HCEC 1CT (cell line): ENCODE data around the gene STAG2.

Experiments
- DNase-seq: peaks from one replicate; pipeline ENCODE4 v3.0.0-alpha.2; 2017

STAG2 gene

DNA sequence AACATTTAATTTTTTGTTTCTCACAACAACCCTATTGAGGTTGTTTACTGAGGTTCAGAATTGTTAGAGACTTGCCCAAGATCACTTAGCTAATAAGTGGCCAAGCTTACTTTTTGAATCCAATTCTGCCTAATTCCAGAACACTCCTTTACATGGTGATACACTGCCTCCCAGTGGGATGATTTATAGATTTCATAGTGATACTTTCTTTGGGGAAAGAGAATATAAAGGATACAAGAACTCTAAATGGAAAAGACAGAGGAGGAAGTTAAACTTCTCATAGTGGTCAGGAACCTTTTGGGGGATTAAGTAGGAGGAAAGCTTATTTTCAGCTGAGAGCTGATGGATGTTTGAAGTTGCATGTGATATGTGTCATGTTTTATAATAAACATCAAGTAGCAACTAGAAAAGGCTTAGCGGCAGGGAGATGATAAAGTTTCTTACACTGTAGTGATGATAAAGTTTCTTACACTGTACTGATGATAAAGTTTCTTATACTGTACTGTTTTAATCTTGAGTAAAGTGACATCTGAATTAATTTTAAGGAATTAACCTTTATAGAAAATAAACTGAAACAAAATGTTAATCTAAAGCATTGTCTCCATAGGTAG lies 15.3 kb downstream of the STAG2 start:
- peak; percentile 47 for DNase-seq

DNA sequence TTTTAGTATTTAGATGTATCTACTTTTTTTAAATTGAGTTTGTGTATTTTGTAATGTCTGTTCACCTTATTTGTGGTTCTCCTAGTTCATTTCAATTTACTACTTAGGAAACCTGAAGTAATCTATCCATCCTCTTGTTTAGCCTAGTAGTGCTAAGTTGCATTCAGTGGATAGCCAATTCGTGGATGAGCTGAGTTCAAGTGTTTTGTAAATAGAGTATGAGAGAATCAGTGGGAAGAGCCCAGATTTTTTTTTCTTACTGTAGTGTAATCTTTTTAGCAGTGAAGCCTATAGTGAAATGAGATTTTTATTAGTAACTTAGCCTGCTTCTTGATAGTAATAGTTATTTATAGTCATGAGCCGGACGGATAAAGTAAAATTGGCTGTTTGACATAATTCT lies 21.7 kb downstream of the STAG2 start:
- no peak for DNase-seq

DNA sequence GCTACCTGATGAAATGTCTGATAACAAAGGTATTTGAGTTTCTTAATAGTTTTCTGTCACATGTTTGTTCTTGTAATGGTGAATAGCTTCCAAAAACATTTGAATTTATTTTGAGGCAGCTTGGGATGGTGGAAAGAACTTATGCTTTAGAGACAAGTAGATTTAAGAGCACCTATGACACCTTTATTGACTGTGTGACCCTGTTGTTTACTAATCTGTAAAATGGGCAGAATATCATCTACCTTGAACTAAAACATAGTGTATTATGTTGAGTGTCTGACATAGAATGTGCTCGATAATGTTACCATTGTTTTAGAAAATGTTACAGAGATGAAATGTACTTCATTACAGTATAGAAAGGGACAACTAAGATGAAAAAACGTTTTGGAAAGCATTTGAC lies 24.9 kb downstream of the STAG2 start:
- DNase-seq: no peak

DNA sequence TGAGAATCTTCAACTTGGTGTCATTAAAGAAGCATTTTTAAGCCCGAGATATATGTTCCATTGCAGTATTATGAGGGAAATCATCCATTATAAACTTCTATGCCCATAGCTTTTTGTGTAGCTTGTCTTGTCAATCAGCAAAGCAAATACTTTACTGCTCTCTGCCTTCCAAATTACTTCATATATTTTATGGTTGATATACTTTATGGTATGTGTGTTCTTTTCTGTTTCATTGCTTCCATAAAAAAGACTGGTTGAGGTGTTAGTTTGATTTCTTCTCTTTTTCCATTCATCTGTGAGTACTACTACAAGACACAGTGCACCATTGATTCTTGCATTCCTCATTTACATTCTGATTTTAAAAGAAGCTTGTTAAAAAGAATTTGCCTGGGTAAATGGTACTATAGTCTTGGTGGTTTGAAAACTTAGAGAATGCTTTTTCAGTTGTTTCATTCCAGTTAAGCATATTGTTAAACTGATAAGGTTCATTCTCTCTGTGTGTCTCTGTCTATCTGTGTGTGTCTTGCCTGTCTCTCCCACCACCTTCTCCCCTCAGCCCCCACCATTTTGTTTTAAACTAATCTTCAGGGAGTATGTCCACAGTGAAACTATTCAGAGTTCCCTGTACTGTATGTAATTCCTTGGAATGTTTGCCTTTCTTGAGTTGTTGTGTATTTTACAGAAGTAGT lies 27.1 kb downstream of the STAG2 start:
- DNase-seq: no peak

DNA sequence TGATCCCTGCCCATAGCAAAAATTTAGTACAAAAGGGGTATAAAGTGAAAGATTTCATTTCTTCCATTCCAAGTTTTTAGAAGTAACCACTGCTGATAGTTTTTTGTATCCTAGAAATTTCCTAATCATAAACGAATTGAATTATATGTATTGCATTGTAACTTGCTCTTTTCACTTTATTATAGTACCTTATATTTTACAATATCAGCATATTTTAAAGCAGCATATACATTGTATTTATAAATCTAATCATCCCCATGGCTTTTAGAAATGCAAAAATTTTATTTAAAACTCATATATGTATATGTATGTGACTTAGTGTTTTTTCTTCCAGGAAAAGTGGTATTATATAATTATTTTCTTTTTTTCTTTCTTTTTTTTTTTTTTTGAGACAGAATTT lies 27.7 kb downstream of the STAG2 start:
- no peak for DNase-seq

DNA sequence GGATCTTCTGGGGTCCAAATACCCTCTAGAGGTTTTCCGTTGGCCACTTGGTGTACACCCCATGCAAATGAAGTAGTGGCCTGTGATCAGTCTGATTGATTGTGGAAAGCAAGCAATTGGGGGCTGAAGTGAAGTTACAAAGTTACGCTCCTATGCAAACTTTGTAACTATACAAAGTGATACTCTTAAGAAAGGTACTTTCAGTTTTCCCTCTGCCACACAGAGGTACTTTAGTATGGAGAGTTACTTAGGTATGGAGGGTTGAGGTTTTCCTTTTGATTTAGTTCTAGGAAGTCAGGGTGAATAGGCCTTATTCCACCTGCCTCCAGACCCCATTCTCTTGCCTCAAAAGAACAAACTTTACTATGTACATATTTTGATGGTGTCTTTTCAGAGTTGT lies 28.7 kb downstream of the STAG2 start:
- DNase-seq: no peak

DNA sequence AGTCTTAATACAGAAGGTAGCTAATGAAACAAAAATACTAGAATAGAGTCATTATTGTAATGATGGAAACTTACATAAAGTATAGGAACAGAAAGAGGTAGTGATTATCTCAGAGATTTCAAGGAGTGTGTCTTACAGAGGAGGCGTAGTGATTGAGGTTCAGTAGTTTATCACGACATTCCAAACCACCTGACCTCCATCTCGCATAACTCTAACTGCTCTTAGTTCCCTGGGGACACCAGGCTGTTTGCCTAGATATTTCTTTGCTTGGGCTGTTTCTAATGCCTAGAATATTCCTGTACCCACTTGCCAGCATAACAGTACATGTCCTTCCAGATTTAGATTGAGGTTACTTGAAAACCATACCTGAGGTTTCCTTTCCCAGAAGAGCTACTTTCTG lies 29.1 kb downstream of the STAG2 start:
- DNase-seq: no peak

DNA sequence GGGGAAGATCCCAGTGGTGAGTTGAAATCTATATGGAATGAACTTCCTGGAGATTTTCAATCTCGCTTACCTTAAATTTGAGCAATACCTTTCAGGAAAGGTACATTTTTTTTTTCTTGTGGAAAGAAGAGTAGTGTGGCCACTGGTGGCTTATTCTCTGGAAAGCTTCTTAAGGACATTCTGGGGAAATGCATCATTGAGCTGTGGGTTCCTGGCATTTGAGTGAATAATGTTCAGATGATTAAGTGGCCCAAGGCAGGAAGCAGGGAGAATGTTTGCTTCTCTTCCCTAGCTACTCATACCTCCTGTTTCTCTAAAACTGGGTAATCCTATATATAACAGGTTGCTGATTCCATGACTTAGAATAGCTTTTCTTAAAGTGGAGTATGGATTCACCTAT lies 31.8 kb downstream of the STAG2 start:
- peak; percentile 75 for DNase-seq

DNA sequence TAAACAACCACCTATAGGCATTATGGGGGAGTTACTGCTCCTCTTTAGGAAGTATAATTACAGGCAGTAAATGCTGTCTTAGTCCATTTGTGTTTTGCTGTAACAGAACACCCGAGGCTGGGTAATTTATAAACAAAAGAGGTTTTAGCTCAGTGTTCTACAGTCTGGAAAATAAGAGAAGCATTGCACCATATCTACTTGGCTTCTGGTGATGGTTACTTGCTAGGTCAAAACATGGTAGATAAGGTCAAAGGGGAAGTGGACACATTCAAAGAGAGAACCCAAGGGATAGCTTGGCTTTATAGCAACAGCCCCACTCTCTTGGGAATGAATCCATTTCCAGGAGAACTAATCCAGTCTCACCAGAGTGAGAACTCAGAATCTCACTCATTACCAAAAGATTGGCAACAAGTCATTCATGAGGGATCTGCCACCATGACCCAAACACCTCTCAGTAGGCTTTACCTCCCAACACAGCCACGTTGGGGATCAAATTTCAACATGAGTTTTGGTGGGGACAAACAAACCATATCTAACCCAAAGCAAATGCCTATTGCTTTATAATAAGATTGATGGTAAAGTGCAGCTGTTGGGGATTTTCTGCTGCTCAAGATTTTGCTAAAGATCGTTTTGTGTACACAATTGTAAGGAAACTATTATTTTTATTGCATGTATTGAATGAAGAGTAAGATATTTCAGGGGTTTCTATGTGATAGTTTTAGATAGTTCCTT lies 32.6 kb downstream of the STAG2 start:
- DNase-seq: peak; percentile 15

DNA sequence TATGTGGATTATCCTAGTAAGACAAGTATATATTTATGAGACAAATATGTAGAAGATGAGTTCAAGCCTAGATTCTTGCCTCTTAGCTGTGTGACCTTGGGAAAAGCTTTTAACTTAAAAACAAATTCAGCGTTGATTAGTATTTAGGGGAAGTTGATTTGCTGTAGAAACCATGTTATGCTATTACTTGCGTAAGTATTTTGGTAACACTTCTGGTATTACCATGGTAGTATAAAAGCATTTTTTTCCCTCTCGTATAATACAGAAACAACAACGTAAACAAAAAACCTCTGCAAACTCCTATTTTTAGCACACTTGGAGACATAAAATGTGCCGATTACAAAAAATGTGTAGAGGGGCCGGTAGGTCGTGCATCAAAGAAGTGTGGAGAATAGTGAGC lies 33.2 kb downstream of the STAG2 start:
- no peak for DNase-seq

DNA sequence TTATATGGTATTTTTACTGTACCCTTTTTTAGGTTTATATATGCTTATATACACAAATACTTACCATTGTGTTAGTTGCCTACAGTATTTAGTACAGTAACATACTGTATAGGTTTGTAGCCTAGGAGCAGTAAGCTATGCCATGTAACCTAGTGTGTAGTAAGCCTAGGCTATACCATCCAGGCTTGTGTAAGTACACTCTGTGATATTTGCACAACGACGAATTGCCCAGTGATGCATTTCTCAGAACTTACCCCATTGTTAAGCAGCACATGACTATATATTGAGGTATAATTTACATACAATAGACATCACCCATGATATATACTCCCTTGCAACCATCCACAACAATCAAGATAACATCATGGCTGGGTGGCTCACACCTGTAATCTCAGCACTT lies 40.1 kb downstream of the STAG2 start:
- no peak for DNase-seq

DNA sequence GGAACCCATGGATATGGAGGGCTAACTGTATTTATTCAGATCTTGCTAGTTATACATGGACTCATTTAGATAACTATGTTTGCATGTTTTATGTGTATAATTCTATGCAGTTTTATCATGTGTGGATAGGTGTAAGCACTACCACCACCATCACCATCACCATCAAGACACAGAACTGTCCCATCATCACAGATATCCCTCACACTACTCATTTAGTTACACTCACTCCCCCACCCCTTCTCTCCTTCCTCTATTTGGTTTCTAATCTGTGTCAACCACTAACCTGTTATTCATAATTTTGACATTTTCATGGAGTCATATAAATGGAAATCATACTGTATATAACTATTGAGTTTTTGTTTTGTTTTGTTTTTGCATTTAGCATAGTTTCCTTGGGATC lies 43.7 kb downstream of the STAG2 start:
- DNase-seq: no peak

DNA sequence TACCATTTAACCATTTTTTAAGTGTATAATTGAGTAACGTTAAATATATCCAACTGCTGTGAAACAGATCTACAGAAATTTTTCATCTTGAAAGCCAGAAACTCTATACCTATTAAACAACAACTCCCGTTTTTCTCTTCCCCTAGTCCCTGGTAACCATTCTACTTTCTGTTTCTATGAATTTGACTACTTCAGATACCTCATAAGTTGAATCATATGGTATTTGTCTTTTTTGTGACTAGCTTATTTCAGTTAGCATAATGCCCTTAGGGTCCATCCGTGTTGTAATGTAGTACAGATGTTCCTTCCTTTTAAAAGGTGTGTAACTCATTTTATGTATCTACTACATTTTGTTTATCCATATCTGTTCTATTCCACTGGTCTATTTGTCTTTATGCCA lies 48.7 kb downstream of the STAG2 start:
- DNase-seq: no peak

DNA sequence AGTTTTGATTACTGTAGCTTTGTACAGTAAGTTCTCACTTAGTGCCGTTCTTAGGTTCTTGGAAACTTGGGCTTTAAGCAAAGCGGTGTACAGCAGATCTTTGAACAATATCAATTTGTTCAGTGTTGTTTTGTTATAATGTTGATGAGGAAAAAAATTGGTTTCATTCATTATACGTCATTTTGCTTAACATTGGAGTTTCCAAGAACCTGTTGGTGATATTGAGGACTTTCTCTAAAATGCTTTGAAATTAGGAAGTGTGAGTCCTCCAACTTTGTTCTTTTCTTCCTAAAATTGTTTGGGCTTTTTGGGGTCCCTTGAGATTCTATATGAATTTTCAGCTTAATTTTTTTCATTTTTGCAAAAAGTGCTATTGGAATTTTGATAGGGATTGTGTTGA lies 49.1 kb downstream of the STAG2 start:
- DNase-seq: no peak

DNA sequence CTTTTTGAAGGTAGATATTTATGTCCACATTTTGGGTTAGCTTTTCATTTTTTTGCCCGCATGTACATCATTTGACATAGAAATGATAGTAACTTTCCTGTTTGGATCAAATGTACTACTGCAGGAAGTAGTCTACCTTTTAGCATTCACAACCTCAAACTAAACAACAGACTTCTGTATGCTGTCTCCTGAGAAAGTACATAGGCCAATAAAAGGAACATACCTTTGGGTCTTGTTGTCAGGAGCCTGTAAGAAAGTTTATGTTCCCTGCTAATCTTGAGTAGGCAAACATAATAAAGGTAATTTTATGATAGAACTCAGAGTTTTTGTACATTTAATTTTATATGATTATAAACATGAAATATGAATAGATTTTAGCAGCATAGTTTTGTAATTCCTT lies 54.2 kb downstream of the STAG2 start:
- no peak for DNase-seq

DNA sequence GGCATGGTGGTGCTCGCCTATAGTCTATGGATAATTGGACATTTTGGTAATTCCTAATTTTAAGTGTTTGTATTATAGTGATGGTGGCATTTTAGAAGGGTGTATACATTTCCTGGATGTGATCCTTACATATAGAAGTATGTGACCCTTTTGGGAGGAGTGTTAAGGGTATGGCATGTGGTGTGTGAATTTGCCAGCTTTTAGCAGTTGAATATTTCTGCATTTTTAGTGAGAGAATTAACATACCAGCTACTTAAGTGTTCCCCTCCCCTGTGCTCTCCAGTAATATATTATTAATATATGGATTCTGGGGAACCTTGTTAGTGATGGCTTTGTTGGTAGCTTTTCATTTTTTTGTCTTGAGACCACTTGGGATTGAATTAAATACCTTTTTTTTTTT lies 55.3 kb downstream of the STAG2 start:
- no peak for DNase-seq

DNA sequence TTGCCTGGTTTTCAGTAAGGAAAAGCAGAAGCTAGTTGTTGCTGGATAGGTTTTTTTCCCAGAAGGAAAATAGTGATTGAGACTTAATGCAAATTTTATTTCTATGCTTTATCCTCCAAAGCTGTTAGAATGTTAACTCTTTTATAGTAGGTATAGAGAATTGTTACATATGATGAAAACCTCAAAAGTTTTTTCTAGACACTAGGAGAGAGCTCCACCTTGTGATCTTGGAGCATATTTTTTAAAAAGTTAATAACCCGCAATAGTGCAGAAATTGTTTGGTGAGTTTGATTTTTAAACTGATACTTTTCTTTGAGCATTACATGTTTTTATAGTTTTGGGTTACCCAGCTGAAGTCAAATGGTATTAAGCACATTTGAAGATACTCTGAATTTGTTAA lies 56.5 kb downstream of the STAG2 start:
- DNase-seq: peak; percentile 17

DNA sequence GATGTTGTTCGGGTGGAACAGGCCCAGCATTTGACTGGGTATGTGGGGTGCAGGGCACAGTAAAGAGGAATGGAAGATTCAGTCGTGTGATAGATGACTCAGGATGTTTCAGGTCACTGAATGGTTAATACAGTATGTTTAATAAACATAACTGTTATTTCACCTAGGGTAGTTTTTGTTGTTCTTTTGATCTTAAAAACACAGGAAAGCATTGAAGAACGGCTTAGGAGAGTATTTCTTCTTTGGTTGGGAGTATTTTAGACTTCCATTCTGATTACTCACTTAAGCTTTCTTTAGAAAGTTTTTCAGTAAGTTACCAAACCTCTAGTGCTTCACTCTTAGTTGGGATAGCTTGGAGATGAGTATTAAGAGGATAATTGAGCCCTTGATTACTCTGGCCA lies 62.3 kb downstream of the STAG2 start:
- DNase-seq: peak; percentile 56

DNA sequence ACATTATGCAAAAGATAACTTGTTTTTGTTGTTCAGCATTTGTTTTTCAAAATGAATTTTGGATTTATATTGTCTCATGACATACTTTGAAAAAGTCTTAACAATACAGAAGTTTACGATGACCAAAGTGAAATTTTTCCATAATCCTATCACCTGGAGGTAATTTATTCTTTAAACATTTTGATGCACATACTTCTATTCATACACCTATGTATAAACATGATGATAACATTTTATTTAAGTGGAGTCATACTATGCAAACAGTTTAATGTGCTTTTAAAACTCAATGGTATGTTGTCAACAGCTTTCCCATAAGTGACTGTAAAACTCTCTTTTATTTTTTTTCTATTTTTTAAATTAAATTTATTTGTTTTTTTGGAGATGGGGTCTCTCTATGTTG lies 65.0 kb downstream of the STAG2 start:
- no peak for DNase-seq

DNA sequence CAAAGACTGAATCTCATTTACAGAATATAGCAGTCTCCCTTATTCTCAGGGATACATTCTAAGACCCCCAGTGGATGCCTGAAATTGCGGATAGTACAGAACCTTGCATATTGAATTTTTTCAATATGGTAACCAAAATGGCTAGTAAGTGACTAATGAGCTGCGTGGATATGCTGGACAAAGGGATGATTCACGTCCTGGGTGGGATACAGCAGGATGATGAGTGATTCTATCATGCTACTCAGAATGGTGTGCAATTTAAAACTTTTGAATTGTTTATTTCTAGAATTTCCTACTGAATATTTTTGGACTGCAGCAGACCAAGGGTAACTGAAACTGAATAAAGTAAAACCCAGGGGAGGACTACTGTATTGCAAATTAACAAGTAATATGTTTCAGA lies 66.7 kb downstream of the STAG2 start:
- peak; percentile 54 for DNase-seq

DNA sequence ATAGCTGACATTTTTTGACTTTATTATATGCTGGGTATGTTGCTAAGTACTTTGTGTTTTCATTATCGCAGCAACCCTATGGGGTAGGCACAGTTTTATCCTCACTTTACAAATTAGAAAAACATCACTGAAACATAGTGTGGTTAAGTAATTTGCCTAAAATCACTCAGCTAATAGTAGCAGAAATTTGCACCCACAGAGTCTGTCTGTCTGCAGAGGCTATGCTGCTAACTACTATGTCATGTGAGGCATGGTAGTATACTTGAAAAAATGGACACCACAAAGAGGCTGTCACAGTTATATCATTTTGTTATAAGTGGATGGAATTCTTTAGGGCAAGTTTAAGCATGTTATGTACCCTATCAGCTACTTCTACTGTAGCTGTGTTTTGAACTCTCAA lies 69.0 kb downstream of the STAG2 start:
- no peak for DNase-seq

DNA sequence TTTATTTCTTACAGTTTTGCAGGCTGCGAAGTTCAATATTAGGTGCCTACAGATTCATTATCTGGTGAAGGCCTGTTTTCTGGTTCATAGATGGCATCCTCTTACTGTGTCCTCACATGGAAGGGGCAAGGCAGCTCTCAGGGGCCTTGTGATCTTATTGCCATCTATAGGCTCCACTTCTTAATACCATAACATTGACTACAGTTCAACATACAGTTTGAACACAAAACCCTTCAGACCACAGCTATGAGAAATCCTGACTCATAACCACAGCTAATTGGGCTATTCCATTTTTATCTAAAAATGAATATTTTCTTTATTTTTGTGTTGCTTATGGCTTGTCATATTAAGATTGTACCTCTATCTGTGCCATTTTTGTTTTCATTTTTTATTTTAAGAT lies 72.3 kb downstream of the STAG2 start:
- DNase-seq: peak; percentile 70

DNA sequence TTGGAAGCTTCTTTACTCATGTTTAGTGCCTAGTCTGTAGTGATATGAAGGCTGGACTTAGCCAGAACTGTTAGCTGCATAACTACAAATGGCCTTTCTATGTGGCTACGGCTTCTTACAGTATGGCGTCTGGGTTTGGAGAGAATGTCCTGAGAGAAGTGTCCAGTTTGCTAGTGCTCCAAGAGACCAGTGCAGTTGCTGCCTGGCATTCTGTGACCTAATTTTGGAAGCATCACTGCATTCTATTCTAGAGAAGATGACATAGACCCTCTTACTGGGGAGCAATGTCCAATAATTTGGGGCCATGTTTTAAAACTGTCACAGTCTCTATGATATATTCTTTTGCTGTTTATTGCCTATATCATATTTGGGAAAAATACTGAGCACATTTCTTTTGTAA lies 74.2 kb downstream of the STAG2 start:
- no peak for DNase-seq

DNA sequence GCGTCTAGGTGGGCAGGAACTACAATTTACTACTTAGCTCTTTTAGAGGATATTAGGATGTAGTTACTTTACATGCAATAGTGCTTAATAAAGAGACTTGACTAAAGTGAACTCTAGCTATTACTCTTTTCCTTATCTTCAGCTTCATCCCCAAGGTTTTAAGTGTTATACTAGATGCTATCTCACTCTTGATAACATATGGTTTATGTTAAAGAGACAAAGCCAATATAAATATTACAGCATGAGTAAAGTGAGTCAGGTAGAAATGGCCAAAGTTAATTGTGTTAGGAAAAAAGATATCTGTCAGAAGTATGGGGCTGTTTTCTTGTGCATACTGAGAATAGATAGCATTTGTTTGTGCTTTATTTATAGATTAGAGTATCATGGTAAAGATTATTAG lies 80.5 kb downstream of the STAG2 start:
- no peak for DNase-seq

DNA sequence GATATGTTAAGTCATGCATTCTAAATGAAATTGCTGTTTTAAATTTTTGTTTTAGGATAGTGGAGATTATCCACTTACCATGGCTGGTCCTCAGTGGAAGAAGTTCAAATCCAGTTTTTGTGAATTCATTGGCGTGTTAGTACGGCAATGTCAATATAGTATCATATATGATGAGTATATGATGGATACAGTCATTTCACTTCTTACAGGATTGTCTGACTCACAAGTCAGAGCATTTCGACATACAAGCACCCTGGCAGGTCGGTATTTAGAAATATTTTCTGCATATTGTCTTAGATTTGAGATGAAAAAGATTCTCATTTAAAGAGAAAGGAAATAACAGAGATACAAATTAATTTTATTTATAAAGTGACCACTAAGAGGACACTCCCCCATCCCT lies 83.6 kb downstream of the STAG2 start:
- peak; percentile 12 for DNase-seq
